H1 (cell line): Measurements from ENCODE around the gene SYT2. TPM values are rescaled to one million over a fixed set of nuclear protein-coding genes. Genes with fewer than 3 reads are reported as not detected.

Experiments
- HDAC2 ChIP-seq, 2 experiments: fragments of 300-600 bp in 1 of 2; sonication (generic) in 1 of 2; IDR thresholded peaks; 2 replicates each; pipeline ENCODE4 v1.6.1; 2011 to 2012; ENCODE audit warnings: low read depth in 2 of 2, low read length in 2 of 2, mild to moderate bottlenecking in 2 of 2, moderate library complexity in 2 of 2, borderline replicate concordance in 1 of 2, inconsistent platforms in 1 of 2
- SAP30 ChIP-seq: fragments of 300-600 bp; sonication (generic); IDR thresholded peaks from 2 replicates; pipeline ENCODE4 v1.7.1; 2012; ENCODE audit warnings: low read length, moderate library complexity, mild to moderate bottlenecking, inconsistent platforms; ENCODE audit not compliant: insufficient read depth, insufficient replicate concordance
- polyA plus RNA-seq, 7 experiments: library from polyadenylated mRNA; depleted of rRNA in 3 of 7; stranded (reverse) in 5 of 7; unstranded in 2 of 7; fragments of >200 nt in 5 of 7; fragments of 200-250 nt in 2 of 7; gene quantifications; 1 replicate in 5 of 7; 2 replicates in 1 of 7; 4 replicates in 1 of 7; pipeline versions ENCODE4 v1.2.1 to v1.2.3, GENCODE V29; 2011 to 2013; ENCODE audit warnings: missing spikeins in 2 of 7, mixed read lengths in 2 of 7
- total RNA-seq: library from RNA; stranded (reverse); fragmentation: NEBNext Ultra II Directional; extraction: Animal tissue kit (Norgen Biotek cat#: 25700); gene quantifications from 2 replicates; pipeline ENCODE4 v1.2.1, GENCODE V29; 2021

The SYT2 gene
- total and polyA plus RNA-seq, 2 of the 8 experiments (the other 6 are each of a cell fraction or from before 2014, with no cell fraction given): 2.8 to 11.0 TPM

DNA sequence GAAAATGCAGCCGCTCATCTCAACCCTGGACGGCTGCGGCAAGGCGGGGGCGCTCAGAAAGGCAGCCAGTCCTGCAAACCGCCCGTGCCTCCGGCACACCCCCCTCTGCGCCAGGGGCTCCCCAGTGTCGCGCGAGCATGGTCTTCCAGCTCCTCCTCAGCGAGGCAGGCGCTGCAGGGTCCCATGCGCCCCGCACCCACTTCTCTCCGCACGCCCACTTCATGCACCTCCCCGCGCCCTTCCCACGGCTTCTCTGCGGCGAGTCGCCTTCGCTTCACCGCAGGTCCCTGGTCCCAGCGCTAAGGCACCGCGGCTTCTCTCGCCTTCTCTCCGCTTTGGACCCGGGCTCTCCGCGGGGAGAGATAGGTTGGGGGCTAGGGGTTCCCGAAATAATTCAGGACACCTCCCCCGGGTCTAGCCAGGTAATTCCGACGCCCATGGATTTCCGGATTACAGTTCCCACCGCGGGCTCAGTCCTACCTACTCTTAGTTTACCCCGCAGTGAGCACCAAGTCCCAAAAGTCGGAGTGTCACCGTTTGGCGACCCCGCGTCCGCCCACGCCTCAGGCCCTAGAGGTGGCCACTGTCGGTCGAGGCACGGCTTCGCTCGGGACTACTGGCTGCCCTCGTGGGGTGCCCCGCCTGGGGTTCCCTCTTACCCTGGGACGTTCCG is 67.5 kb downstream of the SYT2 start (continued):
- no peak for TF ChIP-seq SAP30
- TF ChIP-seq HDAC2 (IDR thresholded peaks at IDR 0.05; ENCODE audit: borderline replicate concordance in 1 of 2, low read depth in 2 of 2, low read length in 2 of 2): no peak
